HepG2 (cell line): ENCODE results near the gene TMEM183A. TPM values are rescaled to one million over a fixed set of nuclear protein-coding genes. Genes with fewer than 3 reads are reported as not detected.

ENCODE experiments used
- FOXA1 ChIP-seq, 2 experiments: fragments of 450-650 bp in 1 of 2; sonication (generic) in 1 of 2; formaldehyde crosslinking in 1 of 2; IDR thresholded peaks; 2 replicates each; pipeline versions ENCODE4 v1.4.0 to v1.6.1; 2016 to 2020; ENCODE audit warnings: missing genetic modification reagents in 1 of 2
- KIAA2018 ChIP-seq: sonication (generic); formaldehyde crosslinking; IDR thresholded peaks from 2 replicates; pipeline ENCODE4 v1.5.0; 2020; ENCODE audit warnings: mild to moderate bottlenecking, missing genetic modification reagents, borderline replicate concordance
- MXD4 ChIP-seq: IDR thresholded peaks from 2 replicates; pipeline ENCODE4 v1.6.1; 2016; ENCODE audit warnings: mild to moderate bottlenecking, missing biosample characterization, missing genetic modification reagents
- POGZ ChIP-seq: sonication (generic); formaldehyde crosslinking; IDR thresholded peaks from 2 replicates; pipeline ENCODE4 v1.4.0; 2020; ENCODE audit warnings: mild to moderate bottlenecking, missing genetic modification reagents
- TFE3 ChIP-seq: IDR thresholded peaks from 2 replicates; pipeline ENCODE4 v1.6.1; 2016
- ZBTB44 ChIP-seq: sonication (generic); formaldehyde crosslinking; IDR thresholded peaks from 2 replicates; pipeline ENCODE4 v1.4.0; 2020; ENCODE audit warnings: missing genetic modification reagents
- ZNF318 ChIP-seq: sonication (generic); formaldehyde crosslinking; IDR thresholded peaks from 2 replicates; pipeline ENCODE4 v1.4.0; 2020; ENCODE audit warnings: mild to moderate bottlenecking, missing genetic modification reagents
- ZNF598 ChIP-seq: sonication (generic); formaldehyde crosslinking; IDR thresholded peaks from 2 replicates; pipeline ENCODE4 v1.5.1; 2020; ENCODE audit warnings: mild to moderate bottlenecking, missing genetic modification reagents, borderline replicate concordance
- ZNF737 ChIP-seq: sonication (generic); formaldehyde crosslinking; IDR thresholded peaks from 2 replicates; pipeline ENCODE4 v1.5.0; 2020; ENCODE audit warnings: missing genetic modification reagents, mild to moderate bottlenecking, borderline replicate concordance
- polyA plus RNA-seq, 8 experiments: library from polyadenylated mRNA; depleted of rRNA in 3 of 8; stranded (reverse) in 7 of 8; unstranded in 1 of 8; fragments of >200 nt; fragmentation: Illumina TruSeq in 4 of 8; extraction: Trizol in 4 of 8; gene quantifications; 2 replicates each; pipeline versions ENCODE4 v1.2.1 to v1.2.3, GENCODE V29; 2011 to 2016; ENCODE audit warnings: low read depth in 4 of 8, missing spikeins in 1 of 8, mixed read lengths in 1 of 8; ENCODE audit not compliant: insufficient read depth in 1 of 8
- total RNA-seq, 5 experiments: library from RNA; depleted of rRNA; stranded (reverse); fragments of >200 nt; fragmentation: Illumina TruSeq; extraction: Trizol; gene quantifications; 2 replicates each; pipeline ENCODE4 v1.2.3, GENCODE V29; 2016; ENCODE audit warnings: low read depth in 1 of 5

The TMEM183A gene
- total and polyA plus RNA-seq, 2 of the 13 experiments (the other 11 are each of a cell fraction or from before 2014, with no cell fraction given) = 59.7 to 82.0 TPM

- no peak for TF ChIP-seq KIAA2018 (CRISPR knock-in tag)
- no peak for TF ChIP-seq ZNF598 (CRISPR knock-in tag)
- no peak for TF ChIP-seq MXD4 (CRISPR knock-in tag)
- TF ChIP-seq TFE3 (CRISPR knock-in tag) = no peak
- no peak for TF ChIP-seq POGZ (CRISPR knock-in tag)
- TF ChIP-seq ZNF737 (CRISPR knock-in tag) = no peak
- no peak for TF ChIP-seq ZBTB44 (CRISPR knock-in tag)
- no peak for TF ChIP-seq FOXA1 (IDR thresholded peaks at IDR 0.05)
- TF ChIP-seq FOXA1 (CRISPR knock-in tag; IDR thresholded peaks at IDR 0.05) = no peak
- TF ChIP-seq ZNF318 (CRISPR knock-in tag) = no peak
These were observed 38.3 kb upstream of the TMEM183A start (continued) for GRCh38 chr1:202968895-202969295.
